KMS-11 (cell line): ENCODE measurements around the gene RBM38.
A peak's percentile ranks its signal among the peaks of the same experiment; 100 is the strongest.

ENCODE experiments used
- H2AFZ ChIP-seq: fragments of 200-600 bp; sonication (generic); 2 replicates; pipeline ENCODE4 v1.6.1; 2016; ENCODE audit warnings: antibody characterized with exemption, mixed run types, low read depth
- H3K27ac ChIP-seq: fragments of 200-600 bp; sonication (generic); 2 replicates; pipeline ENCODE4 v1.6.1; 2016; ENCODE audit warnings: mild to moderate bottlenecking, mixed run types
- H3K27me3 ChIP-seq: fragments of 200-600 bp; sonication (generic); 2 replicates; pipeline ENCODE4 v1.6.1; 2017; ENCODE audit warnings: mild to moderate bottlenecking, low read depth, mixed run types, moderate library complexity; ENCODE audit not compliant: insufficient read depth
- H3K36me3 ChIP-seq: fragments of 200-600 bp; sonication (generic); 2 replicates; pipeline ENCODE4 v1.6.1; 2017; ENCODE audit warnings: mild to moderate bottlenecking, mixed run types; ENCODE audit not compliant: insufficient read depth
- H3K4me1 ChIP-seq: fragments of 200-600 bp; sonication (generic); 2 replicates; pipeline ENCODE4 v1.6.1; 2016; ENCODE audit warnings: mild to moderate bottlenecking, low read depth, mixed run types; ENCODE audit not compliant: poor library complexity, severe bottlenecking
- H3K4me2 ChIP-seq: fragments of 200-600 bp; sonication (generic); 2 replicates; pipeline ENCODE4 v1.7.0; 2016; ENCODE audit warnings: mild to moderate bottlenecking, mixed run types
- H3K4me3 ChIP-seq: fragments of 200-600 bp; sonication (generic); IDR thresholded peaks from 2 replicates; pipeline ENCODE4 v1.6.1; 2017; ENCODE audit warnings: low read depth, low read length, mixed read lengths; ENCODE audit not compliant: insufficient read depth
- H3K79me2 ChIP-seq: fragments of 200-600 bp; sonication (generic); 2 replicates; pipeline ENCODE4 v1.6.1; 2016; ENCODE audit warnings: low read depth, mixed run types; ENCODE audit not compliant: insufficient read depth
- H3K9ac ChIP-seq: fragments of 200-600 bp; sonication (generic); 2 replicates; pipeline ENCODE4 v1.6.1; 2016; ENCODE audit warnings: mild to moderate bottlenecking, mixed run types
- H4K20me1 ChIP-seq: fragments of 200-600 bp; sonication (generic); 2 replicates; pipeline ENCODE4 v1.6.1; 2016; ENCODE audit warnings: mild to moderate bottlenecking, mixed run types; ENCODE audit not compliant: insufficient read depth
- CTCF ChIP-seq: fragments of 200-600 bp; sonication (generic); conservative IDR thresholded peaks from 2 replicates; pipeline ENCODE4 v1.6.1; 2017; ENCODE audit warnings: low read depth, mild to moderate bottlenecking, antibody characterized with exemption, low read length, moderate library complexity, mixed read lengths

RBM38 gene

GRCh38 chr20:57399587-57400155 is 8.5 kb downstream of the RBM38 start:
- Histone ChIP-seq H3K4me2 (peak overlapping the region; percentile 94), H3K36me3 (peaks cover 7% of the 10 kb centered on the region), H3K27ac (peak overlapping the region; percentile 82), H4K20me1 (peaks cover 42% of the 10 kb centered on the region), H3K4me3 (no peak overlapping the region), H3K4me1 (peaks cover 68% of the 10 kb centered on the region), H3K27me3 (no peaks in the 10 kb centered on the region), H3K9ac (peak overlapping the region; percentile 46; the same call in 1 of the 2 replicates), H3K79me2 (peaks cover 90% of the 10 kb centered on the region), H2AFZ (no peak overlapping the region)
- no peak for TF ChIP-seq CTCF

GRCh38 chr20:57400231-57400701 is 9.1 kb downstream of the RBM38 start:
- Histone ChIP-seq H3K9ac (peak overlapping the region; percentile 46; the same call in 1 of the 2 replicates), H3K27me3 (no peaks in the 10 kb centered on the region), H3K4me1 (peaks cover 62% of the 10 kb centered on the region), H3K4me3 (no peak overlapping the region), H3K79me2 (peaks cover 90% of the 10 kb centered on the region), H4K20me1 (peaks cover 40% of the 10 kb centered on the region), H3K36me3 (peaks cover under 1% of the 10 kb centered on the region), H3K27ac (peak overlapping the region; percentile 82; the same call in 1 of the 2 replicates), H2AFZ (no peak overlapping the region), H3K4me2 (peak overlapping the region; percentile 94)
- no peak for TF ChIP-seq CTCF

GRCh38 chr20:57400821-57401564 is 9.8 kb downstream of the RBM38 start:
- H3K36me3 ChIP-seq: no peaks in the 10 kb centered on the region; the same call in none of the 2 replicates
- no peak overlapping the region for H2AFZ ChIP-seq
- H3K4me1 ChIP-seq: peaks cover 55% of the 10 kb centered on the region
- peaks cover 89% of the 10 kb centered on the region for H3K79me2 ChIP-seq
- no peaks in the 10 kb centered on the region for H3K27me3 ChIP-seq
- no peak overlapping the region for H3K4me2 ChIP-seq
- no peak overlapping the region for H3K9ac ChIP-seq
- H3K27ac ChIP-seq: no peak overlapping the region
- no peak overlapping the region for H3K4me3 ChIP-seq
- TF ChIP-seq CTCF: no peak
- H4K20me1 ChIP-seq: peaks cover 40% of the 10 kb centered on the region

- Histone ChIP-seq H3K27me3 (no peaks in the 10 kb centered on the region), H4K20me1 (peaks cover 40% of the 10 kb centered on the region), H2AFZ (no peak overlapping the region), H3K27ac (no peak overlapping the region), H3K9ac (no peak overlapping the region), H3K4me1 (peaks cover 49% of the 10 kb centered on the region), H3K36me3 (no peaks in the 10 kb centered on the region; the same call in none of the 2 replicates), H3K4me3 (no peak overlapping the region), H3K4me2 (no peak overlapping the region), H3K79me2 (peaks cover 84% of the 10 kb centered on the region)
- no peak for TF ChIP-seq CTCF
Measured at GRCh38 chr20:57401565-57401918, 10.3 kb downstream of the RBM38 start.
